Measurements from ENCODE around the gene OR4S1.
A peak's percentile ranks its signal among the peaks of the same experiment; 100 is the strongest.
"Not testable (repeated sequence)": the region's sequence is repeated elsewhere in the genome, so short reads cannot be mapped to it uniquely, and the experiment has no call there.

The OR4S1 gene

GRCh38 chr11:48305923-48306322 lies at the start of gene OR4S1:
Gene OR4S1, plus strand, starts transcription at chr11:48306223. Its CDS starts 0 bp downstream, at chr11:48306223.
- DNase-seq (ENCODE audit: low read depth) = no peak

- no peak for DNase-seq (ENCODE audit: low read depth)
These were observed 44.4 kb upstream of the OR4S1 start for GRCh38 chr11:48261600-48261999.

DNA sequence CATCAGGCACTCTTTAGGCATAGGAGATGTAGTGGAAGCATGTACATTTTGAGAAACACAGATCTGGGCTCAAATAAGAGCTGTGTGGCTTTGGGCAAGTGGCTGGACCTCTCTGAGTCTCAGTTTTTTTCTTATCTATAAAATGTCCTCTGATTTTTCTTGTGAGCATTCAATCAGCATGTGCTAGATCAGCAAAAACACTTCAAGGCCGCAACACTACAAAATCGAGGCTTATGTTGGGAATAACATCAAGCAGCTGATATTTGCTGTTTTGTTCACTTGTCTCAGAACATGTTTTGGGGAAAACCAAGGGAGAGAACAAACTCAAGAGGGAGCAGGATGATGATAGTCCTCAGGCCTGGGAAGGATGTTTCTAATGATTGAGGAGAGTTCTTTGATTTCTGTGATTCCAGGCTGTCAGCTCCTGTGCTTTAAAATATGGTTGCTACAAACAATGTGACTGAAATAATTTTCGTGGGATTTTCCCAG lies 42.6 kb upstream of the OR4S1 start, which contains the start of gene OR4X1:
Gene OR4X1, plus strand, starts transcription at position 439 of the 489 bp plus-strand sequence. Its CDS starts 0 bp downstream, at position 439.
- DNase-seq (ENCODE audit: low read depth) = no peak

GRCh38 chr11:48270621-48271020 lies 35.4 kb upstream of the OR4S1 start:
- no peak for DNase-seq (ENCODE audit: low read depth)

GRCh38 chr11:48272606-48273005 lies 33.4 kb upstream of the OR4S1 start:
- no peak for DNase-seq (ENCODE audit: low read depth)

GRCh38 chr11:48307760-48308386 lies 1.9 kb downstream of the OR4S1 start:
- peak; percentile 58 for DNase-seq (ENCODE audit: low read depth)

GRCh38 chr11:48313590-48313989 lies 7.6 kb downstream of the OR4S1 start:
- not testable (repeated sequence) for DNase-seq (ENCODE audit: low read depth)

GRCh38 chr11:48319813-48320212 lies 13.8 kb downstream of the OR4S1 start:
- not testable (repeated sequence) for DNase-seq (ENCODE audit: low read depth)

- not testable (repeated sequence) for DNase-seq (ENCODE audit: low read depth)
These were observed 18.6 kb downstream of the OR4S1 start, which contains the start of gene OR4C3 for GRCh38 chr11:48324620-48325019. Gene OR4C3, plus strand, starts transcription at chr11:48324920. Its CDS starts 102 bp downstream, at chr11:48325022.

DNA sequence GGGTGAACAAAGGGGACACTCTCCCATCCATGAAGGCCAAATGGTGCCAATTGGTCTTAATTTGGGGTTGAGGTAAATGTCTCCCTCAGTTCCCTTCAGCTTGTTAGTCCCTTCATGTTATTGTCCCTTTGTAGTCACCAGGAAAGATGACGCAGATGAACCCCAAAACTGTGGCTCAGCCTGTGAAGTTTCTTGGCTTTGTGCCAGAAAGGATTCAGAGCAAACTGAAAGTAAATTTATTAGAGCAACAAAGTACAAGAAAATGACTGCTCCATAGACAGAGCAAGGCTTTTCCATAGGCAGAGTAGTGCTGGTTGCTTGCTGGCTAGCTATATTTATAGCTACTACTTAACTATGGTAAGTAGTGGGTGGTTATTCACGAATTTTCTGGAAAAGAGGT lies 35.4 kb downstream of the OR4S1 start:
- no peak for DNase-seq (ENCODE audit: low read depth)

- DNase-seq (ENCODE audit: low read depth) = not testable (repeated sequence)
These were observed 36.5 kb downstream of the OR4S1 start for GRCh38 chr11:48342505-48342904.

DNA sequence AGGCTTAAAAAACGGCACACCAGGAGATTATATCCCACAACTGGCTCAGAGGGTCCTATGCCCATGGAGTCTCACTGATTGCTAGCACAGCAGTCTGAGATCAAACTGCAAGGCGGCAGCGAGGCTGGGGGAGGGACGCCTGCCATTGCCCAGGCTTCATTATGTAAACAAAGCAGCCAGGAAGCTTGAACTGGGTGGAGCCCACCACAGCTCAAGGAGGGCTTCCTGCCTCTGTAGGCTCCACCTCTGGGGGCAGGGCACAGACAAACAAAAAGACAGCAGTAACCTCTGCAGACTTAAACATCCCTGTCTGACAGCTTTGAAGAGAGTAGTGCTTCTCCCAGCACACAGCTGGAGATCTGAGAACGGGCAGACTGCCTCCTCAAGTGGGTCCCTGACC lies 40.3 kb downstream of the OR4S1 start:
- DNase-seq (ENCODE audit: low read depth) = not testable (repeated sequence)

- DNase-seq (ENCODE audit: low read depth) = no peak
These were observed 48.0 kb downstream of the OR4S1 start for GRCh38 chr11:48354013-48354412.

- no peak for DNase-seq (ENCODE audit: low read depth)
These were observed 48.7 kb downstream of the OR4S1 start for GRCh38 chr11:48354677-48355076.

Data from activated T-cell treated with anti-CD3 and anti-CD28 coated beads for 1 hour (primary cell).